ENCODE measurements around the gene ATP8A1. TPM values are rescaled to one million over a fixed set of nuclear protein-coding genes. Genes with fewer than 3 reads are reported as not detected.
A peak's percentile ranks its signal among the peaks of the same experiment; 100 is the strongest.

ATP8A1 gene
- total and polyA plus RNA-seq, 2 of the 8 experiments (the other 6 are each of a cell fraction or from before 2014, with no cell fraction given): 3.7 to 14.9 TPM

DNA sequence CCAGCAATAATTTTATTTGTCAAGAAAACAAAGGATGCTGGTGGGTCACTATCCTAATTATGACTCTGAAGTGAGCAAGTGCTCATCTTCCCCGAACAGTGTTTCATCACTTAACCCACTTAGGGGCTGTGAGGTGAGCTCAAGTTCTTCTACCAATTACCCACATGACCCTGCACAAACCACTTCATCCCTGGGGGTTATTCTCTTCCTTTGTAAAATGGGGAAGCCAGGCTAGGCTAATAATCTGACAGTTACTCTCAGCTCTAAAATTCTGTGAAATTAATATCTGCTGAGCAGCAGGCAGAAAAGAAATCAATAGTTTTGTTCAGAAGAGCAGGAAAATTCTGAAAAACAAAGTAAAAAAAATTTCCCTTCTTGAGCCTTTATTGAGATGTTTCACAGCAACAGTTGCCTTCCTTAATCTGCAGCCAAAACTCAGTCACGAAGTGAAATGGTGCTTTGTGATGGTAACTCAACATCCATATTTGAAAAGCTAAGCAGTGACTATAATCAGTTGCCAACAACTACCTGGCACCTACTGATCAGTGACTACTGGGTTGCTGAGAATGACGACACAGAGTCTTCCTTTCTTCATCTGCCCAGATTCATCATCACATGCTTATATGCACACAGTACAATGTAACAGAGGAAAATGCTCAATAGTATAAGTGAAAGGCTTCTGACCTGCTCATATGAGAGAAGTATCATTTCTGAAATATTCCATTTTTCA lies 24.1 kb downstream of the ATP8A1 start:
- no peak overlapping the region for H2BK12ac ChIP-seq (ENCODE audit: low read depth, low read length)
- WGBS, 2 experiments (ENCODE audit: extremely low coverage in 1 of 2, insufficient coverage in 1 of 2, insufficient read length in 1 of 2, insufficient replicate concordance in 2 of 2, low coverage in 1 of 2, low lambda C conversion rate in 2 of 2, missing lambda C conversion rate in 1 of 2): 86% methylated on average over 3 of the region's 3 CpGs; no CpG with 5 or more reads in 1 of the 2 experiments
- CTCF ChIA-PET (ENCODE audit: partially characterized antibody): interaction anchor here (0.6 kb wide), 1 partner anchor 13 kb away, joined by 3 read pairs; no protein-coding TSS in a partner anchor
- peaks cover 0 to 1% (median 0%) of the 10 kb centered on the region in 4 experiments; a peak in 1 of 7 replicates for H3K27me3 ChIP-seq (replicated peaks in 1 of 4; ENCODE audit: control insufficient read depth in 3 of 4, extremely low read depth in 1 of 4, insufficient read depth in 3 of 4, low read length in 3 of 4)
- no peak overlapping the region for H3K14ac ChIP-seq (ENCODE audit: insufficient read length)
- no peak overlapping the region for H4K5ac ChIP-seq (ENCODE audit: insufficient read length, low read depth, low read length)
- peaks cover 0 to 2% (median 0%) of the 10 kb centered on the region in 4 experiments; a peak in 1 of 7 replicates for H3K4me1 ChIP-seq (replicated peaks in 1 of 4; ENCODE audit: control insufficient read depth in 3 of 4, insufficient read depth in 4 of 4, low read length in 3 of 4)
- H3K27ac ChIP-seq (ENCODE audit: low read depth, low read length): no peak overlapping the region
- no peak overlapping the region for H3K18ac ChIP-seq (ENCODE audit: extremely low read depth, low read length)
- H2BK15ac ChIP-seq (ENCODE audit: low read length): no peak overlapping the region
- H4K8ac ChIP-seq (ENCODE audit: extremely low read depth, insufficient read depth, low read length): no peak overlapping the region
- DNase-seq (ENCODE audit: low read depth in 1 of 2, low spot score in 2 of 2) (no peak), FAIRE-seq (peak; percentile 42)
- H3K9me3 ChIP-seq (ENCODE audit: insufficient read depth in 2 of 2, low read depth in 1 of 2, low read length in 1 of 2): no peaks in the 10 kb centered on the region
- no peak overlapping the region for H2AK5ac ChIP-seq (ENCODE audit: low read depth, low read length)
- H2BK5ac ChIP-seq (ENCODE audit: low read depth, low read length): no peak overlapping the region
- H4K20me1 ChIP-seq (replicated peaks in 1 of 2; ENCODE audit: control insufficient read depth in 1 of 2, insufficient read depth in 2 of 2, low read length in 2 of 2): no peaks in the 10 kb centered on the region
- no peak overlapping the region for H3K56ac ChIP-seq (replicated peaks; ENCODE audit: insufficient read length, low read depth, low read length)
- no peak overlapping the region for H2BK20ac ChIP-seq (ENCODE audit: low read length)
- H3K4ac ChIP-seq (replicated peaks; ENCODE audit: insufficient read length, low read depth, low read length): no peak overlapping the region
- H3K4me3 ChIP-seq (ENCODE audit: extremely low read depth in 1 of 4, insufficient read depth in 2 of 4, low read depth in 3 of 4, low read length in 4 of 4): no peak overlapping the region
- H2BK120ac ChIP-seq (replicated peaks; ENCODE audit: low read depth, low read length): no peak overlapping the region
- H3K79me1 ChIP-seq (ENCODE audit: low read depth, low read length): no peaks in the 10 kb centered on the region
- no peak overlapping the region for H3K9ac ChIP-seq (replicated peaks in 1 of 4; ENCODE audit: extremely low read depth in 1 of 4, low read depth in 3 of 4, low read length in 3 of 4)
- H2AFZ ChIP-seq (ENCODE audit: low read length): no peak overlapping the region
- no peaks in the 10 kb centered on the region for H3K36me3 ChIP-seq (ENCODE audit: control insufficient read depth in 2 of 4, insufficient read depth in 4 of 4, low read length in 3 of 4)
- no peaks in the 10 kb centered on the region for H3K79me2 ChIP-seq (ENCODE audit: control insufficient read depth in 1 of 2, insufficient read depth in 2 of 2, low read length in 2 of 2)
- H3K4me2 ChIP-seq (ENCODE audit: insufficient read depth in 1 of 2, low read depth in 2 of 2, low read length in 2 of 2): no peak overlapping the region
- H4K91ac ChIP-seq (replicated peaks; ENCODE audit: insufficient read length, low read length): no peak overlapping the region
- no peak overlapping the region for H3K23ac ChIP-seq (ENCODE audit: insufficient read length)
- H3K23me2 ChIP-seq (ENCODE audit: low read depth, low read length): no peaks in the 10 kb centered on the region
- POLR2A ChIA-PET (ENCODE audit: partially characterized antibody): no interaction called here
- no peak for TF ChIP-seq JUND (IDR thresholded peaks at IDR 0.05; ENCODE audit: low read length)
- TF ChIP-seq SAP30 (IDR thresholded peaks at IDR 0.05; ENCODE audit: insufficient read depth, insufficient replicate concordance, low read length): no peak
- no peak for TF ChIP-seq FOSL1 (IDR thresholded peaks at IDR 0.05; ENCODE audit: insufficient read depth, low read depth, low read length)
- TF ChIP-seq NRF1 (IDR thresholded peaks at IDR 0.05; ENCODE audit: low read depth, low read length): no peak
- TF ChIP-seq TCF12 (IDR thresholded peaks at IDR 0.05; ENCODE audit: low read depth, low read length): no peak
- no peak for TF ChIP-seq SIRT6 (IDR thresholded peaks at IDR 0.05; ENCODE audit: low read length)
- TF ChIP-seq CHD1 (IDR thresholded peaks at IDR 0.05; ENCODE audit: low read depth, low read length): no peak
- no peak for TF ChIP-seq YY1 (IDR thresholded peaks at IDR 0.05; ENCODE audit: low read depth, low read length)
- no peak for TF ChIP-seq CHD2 (IDR thresholded peaks at IDR 0.05; ENCODE audit: low read length)
- TF ChIP-seq CTBP2 (IDR thresholded peaks at IDR 0.05; ENCODE audit: borderline replicate concordance, insufficient read depth, insufficient read length, low read length): no peak
- no peak for TF ChIP-seq E2F6 (IDR thresholded peaks at IDR 0.05)
- no peak for TF ChIP-seq HDAC6 (IDR thresholded peaks at IDR 0.05; ENCODE audit: low read depth, low read length)
- no peak for TF ChIP-seq SIN3A (conservative IDR thresholded peaks at IDR 0.05 in 1 of 2, IDR thresholded peaks at IDR 0.05 in 1 of 2; ENCODE audit: low read depth in 1 of 2, low read length in 2 of 2)
